Ishikawa (cell line): ENCODE measurements around the gene PCDH9.

ENCODE experiments used
- CEBPB ChIP-seq: IDR thresholded peaks from 2 replicates; pipeline ENCODE4 v1.6.1; 2012
- CREB1 ChIP-seq: IDR thresholded peaks from 2 replicates; pipeline ENCODE4 v1.6.1; 2012; ENCODE audit warnings: low read depth
- EGR1 ChIP-seq: IDR thresholded peaks from 2 replicates; pipeline ENCODE4 v1.6.1; 2012
- EP300 ChIP-seq: IDR thresholded peaks from 2 replicates; pipeline ENCODE4 v1.6.1; 2012; ENCODE audit warnings: borderline replicate concordance
- FOXM1 ChIP-seq: IDR thresholded peaks from 2 replicates; pipeline ENCODE4 v1.6.1; 2012; ENCODE audit warnings: low read depth, borderline replicate concordance
- MAX ChIP-seq: IDR thresholded peaks from 2 replicates; pipeline ENCODE4 v1.6.1; 2012
- NFIC ChIP-seq: IDR thresholded peaks from 2 replicates; pipeline ENCODE4 v1.6.1; 2012
- RAD21 ChIP-seq: IDR thresholded peaks from 2 replicates; pipeline ENCODE4 v1.6.1; 2012; ENCODE audit warnings: low read depth
- REST ChIP-seq: IDR thresholded peaks from 2 replicates; pipeline ENCODE4 v1.6.1; 2012; ENCODE audit warnings: low read depth, mild to moderate bottlenecking
- TAF1 ChIP-seq: IDR thresholded peaks from 2 replicates; pipeline ENCODE4 v1.6.1; 2012; ENCODE audit warnings: low read depth, mild to moderate bottlenecking
- TCF12 ChIP-seq: IDR thresholded peaks from 2 replicates; pipeline ENCODE4 v1.6.1; 2012; ENCODE audit warnings: low read depth
- TEAD4 ChIP-seq: IDR thresholded peaks from 2 replicates; pipeline ENCODE4 v1.6.1; 2012
- USF1 ChIP-seq: IDR thresholded peaks from 2 replicates; pipeline ENCODE4 v1.6.1; 2012
- YY1 ChIP-seq: IDR thresholded peaks from 2 replicates; pipeline ENCODE4 v1.6.1; 2012; ENCODE audit warnings: low read depth
- ZBTB7A ChIP-seq: IDR thresholded peaks from 2 replicates; pipeline ENCODE4 v1.6.1; 2012; ENCODE audit warnings: low read depth

Gene PCDH9

GRCh38 chr13:67148161-67148571 lies 82.0 kb downstream of the PCDH9 start:
- TF ChIP-seq YY1 (no peak), REST (no peak), TCF12 (no peak), TEAD4 (no peak), TAF1 (no peak), NFIC (no peak), CEBPB (no peak), EP300 (no peak), USF1 (no peak), MAX (no peak), ZBTB7A (no peak), RAD21 (no peak), FOXM1 (no peak), CREB1 (no peak), EGR1 (no peak)

- TF ChIP-seq USF1 (no peak), EP300 (peak; percentile 82), RAD21 (no peak), NFIC (peak; percentile 87), REST (no peak), TEAD4 (peak; percentile 86), TAF1 (no peak), MAX (no peak), CEBPB (no peak), TCF12 (peak; percentile 52), ZBTB7A (no peak), EGR1 (no peak), CREB1 (no peak), YY1 (no peak), FOXM1 (peak; percentile 81)
Observed at GRCh38 chr13:67147342-67148133, 82.6 kb downstream of the PCDH9 start.

- TF ChIP-seq YY1 (no peak), CEBPB (no peak), FOXM1 (no peak), TEAD4 (no peak), NFIC (no peak), EP300 (no peak), ZBTB7A (no peak), MAX (no peak), USF1 (no peak), REST (no peak), EGR1 (no peak), RAD21 (no peak), TCF12 (no peak)
Observed at GRCh38 chr13:67146523-67147130, 83.5 kb downstream of the PCDH9 start.
